DMS114 treated with DMSO at 0.1 percent for 48 hours (cell line): ENCODE data around the gene EP400.

Experiments used
- DNase-seq: peaks from one replicate; lab custom pipeline; 2025; ENCODE audit not compliant: unreplicated experiment; lab: John Stamatoyannopoulos, UW

The EP400 gene

DNA sequence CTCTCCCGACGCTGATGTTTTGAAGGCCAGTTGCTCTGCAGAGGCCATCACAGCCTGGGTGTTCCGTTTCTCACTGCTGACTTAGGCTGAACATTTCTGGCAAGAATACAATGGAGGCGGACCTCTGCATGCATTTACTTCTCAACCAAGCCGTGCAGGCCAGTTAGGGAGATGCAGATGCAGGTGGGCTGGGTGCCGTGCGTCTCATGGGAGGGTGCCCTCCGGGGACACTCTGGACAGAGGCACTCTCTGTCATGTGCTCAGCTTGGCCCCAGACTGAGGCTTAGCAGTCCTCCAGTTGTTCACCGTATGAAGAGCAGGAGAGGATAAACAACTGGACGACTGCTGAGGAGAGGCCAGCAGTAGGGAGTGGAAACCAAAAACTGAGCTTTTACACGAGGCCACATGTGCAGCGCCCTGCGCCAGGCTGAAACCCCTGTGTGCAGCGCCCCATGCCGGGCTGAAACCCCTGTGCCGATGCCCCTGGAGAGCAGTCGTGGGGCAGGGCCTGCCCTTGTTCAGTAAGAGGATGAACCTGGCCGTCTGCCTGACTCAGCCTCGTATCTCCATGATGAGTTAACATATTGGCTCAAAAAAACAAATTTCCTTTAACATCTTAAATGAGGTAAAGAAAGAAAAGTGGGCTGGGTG is 162.0 kb downstream of the EP400 start:
- no peak for DNase-seq

- DNase-seq = no peak
These were observed 164.9 kb downstream of the EP400 start for GRCh38 chr12:132114667-132115066.

- DNase-seq = no peak
These were observed 165.8 kb downstream of the EP400 start for GRCh38 chr12:132115500-132115899.

DNA sequence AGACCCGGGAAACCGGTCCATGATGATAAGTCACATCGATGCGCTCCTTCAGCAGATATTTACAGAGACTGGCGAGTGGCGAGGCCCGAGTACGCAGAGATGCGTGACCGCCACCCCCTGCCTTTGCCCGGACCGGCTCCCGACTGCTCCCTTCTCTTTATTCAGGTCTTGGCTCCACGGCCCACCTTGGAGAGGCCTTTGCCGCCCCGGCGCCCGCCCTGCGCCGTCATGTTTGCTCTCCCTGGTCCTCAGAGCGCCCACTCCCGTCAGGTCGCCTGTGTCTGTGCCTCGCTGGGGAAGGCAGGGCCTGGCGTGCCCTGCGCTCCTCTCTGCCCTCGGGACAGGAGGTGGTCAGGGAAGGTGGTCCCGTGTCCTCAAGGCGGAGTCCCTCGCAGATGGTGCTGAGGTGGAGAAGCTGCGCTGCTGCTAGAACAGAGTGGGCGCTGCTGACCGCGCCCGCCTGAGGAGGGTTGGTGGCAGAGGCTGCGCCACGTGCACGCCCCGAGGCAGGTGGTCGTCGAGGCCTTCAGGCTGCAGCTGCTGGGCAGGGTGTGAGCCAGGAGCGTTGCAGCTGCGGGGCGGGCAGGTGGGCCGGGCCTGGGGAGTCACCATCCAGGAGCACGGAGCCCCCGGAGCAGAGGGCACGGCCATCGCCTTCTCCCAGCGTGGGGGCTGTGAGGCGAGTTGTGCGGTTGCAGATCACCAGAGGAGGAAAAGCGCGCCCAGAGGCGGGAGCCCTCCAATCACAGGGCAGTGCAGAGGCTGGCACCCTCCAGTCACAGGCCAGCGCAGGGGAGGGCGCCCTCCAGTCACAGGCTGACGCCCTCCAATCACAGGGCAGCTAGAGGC is 167.2 kb downstream of the EP400 start:
- no peak for DNase-seq

DNA sequence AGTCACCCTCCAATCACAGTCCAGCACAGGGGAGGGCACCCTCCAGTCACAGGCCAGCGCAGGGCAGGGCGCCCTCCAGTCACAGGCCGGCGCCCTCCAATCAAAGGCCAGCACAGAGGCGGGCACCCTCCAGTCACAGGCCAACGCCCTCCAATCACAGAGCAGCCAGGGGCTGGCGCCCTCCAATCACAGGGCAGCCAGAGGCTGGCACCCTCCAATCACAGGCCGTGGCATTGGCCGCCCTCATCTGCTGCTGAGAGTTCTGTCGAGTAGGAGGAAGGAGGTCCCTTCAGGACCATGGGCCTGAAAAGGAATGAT is 167.8 kb downstream of the EP400 start:
- no peak for DNase-seq

- no peak for DNase-seq
These were observed 169.1 kb downstream of the EP400 start for GRCh38 chr12:132118876-132119275.

- no peak for DNase-seq
These were observed 171.5 kb downstream of the EP400 start for GRCh38 chr12:132121283-132121682.

DNA sequence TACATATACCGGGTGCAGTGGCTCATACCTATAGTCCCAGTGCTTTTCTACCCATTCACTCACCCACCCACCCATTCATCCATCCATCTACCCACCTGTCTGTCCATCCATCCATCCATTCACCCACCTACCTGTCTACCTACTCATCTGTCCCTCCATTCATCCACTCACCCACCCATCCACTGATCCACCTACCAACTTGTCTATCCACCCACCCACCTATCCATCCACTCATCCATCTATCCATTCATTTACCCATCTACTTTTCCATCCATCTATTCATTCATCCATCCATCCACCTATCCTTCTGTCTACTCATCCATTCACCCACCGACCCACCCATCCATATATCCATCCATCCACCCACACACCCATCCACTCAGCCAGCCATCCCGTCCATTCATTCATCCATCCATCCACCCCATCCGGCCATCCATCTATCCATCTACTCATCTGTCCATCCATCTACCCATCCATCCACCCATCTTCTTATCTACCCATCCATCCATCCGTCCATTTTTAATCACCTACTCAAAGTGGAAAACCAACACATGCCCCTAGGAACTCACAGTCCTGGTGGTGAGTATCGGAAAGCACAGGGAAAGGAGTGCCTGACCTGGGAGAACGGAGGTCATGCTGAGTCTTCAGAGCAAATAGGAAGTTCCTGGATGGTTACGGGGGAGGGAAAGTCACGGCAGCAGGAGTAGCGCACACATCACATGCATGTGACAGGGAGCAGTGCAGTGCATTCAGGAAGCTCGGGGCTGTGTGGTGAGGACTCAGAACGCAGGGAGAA is 174.4 kb downstream of the EP400 start:
- no peak for DNase-seq

- DNase-seq = no peak
These were observed 175.2 kb downstream of the EP400 start for GRCh38 chr12:132124766-132125425.

- DNase-seq = no peak
These were observed 176.0 kb downstream of the EP400 start for GRCh38 chr12:132125736-132126135.

GRCh38 chr12:132127041-132127440 is 177.3 kb downstream of the EP400 start:
- DNase-seq = no peak

DNA sequence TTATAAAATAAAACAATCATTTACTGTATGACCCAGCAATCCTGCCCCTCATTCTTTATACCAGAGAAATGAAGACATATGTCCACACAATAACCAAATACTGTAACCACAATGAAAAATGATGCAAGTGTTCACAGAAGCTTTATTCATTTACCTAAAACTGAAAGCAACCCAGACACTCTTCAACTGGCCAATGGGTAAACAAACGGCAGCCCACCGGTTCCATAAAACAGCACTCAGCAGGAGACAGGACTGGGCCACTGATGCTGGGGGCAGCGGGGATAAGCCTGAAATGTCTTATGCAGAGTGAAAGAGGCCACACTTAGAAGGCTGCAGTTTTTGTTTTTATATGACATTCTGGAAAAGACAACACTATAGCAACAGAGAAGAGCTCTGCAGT is 179.3 kb downstream of the EP400 start:
- DNase-seq = no peak

DNA sequence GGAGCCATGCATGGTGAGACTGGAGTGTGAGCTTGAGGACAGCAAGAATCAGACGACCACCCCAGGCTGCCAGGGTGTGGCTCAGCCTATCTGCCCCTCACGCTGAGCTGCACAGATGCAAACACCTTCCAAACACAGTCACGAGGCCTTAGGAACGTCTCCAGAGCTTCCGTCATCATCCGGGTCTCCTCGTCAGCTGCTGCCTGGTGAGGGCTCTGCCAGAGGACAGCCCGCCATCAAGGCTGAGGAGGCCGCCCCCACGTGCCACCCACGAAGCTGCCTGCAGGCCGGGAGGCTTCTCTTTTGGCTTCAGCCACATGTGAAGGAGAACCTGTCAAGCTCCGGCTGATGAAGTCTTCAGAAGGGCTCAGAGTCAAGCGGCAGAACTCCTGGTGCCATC is 180.9 kb downstream of the EP400 start:
- DNase-seq = no peak
